H1 (cell line): Measurements from ENCODE around the gene CREB3L4.

Experiments
- ASH2L ChIP-seq: fragments of 200-600, 300-600 bp; sonication (generic); IDR thresholded peaks from one replicate; pipeline ENCODE4 v1.7.1; 2017; ENCODE audit warnings: low read length
- ATF3 ChIP-seq: IDR thresholded peaks from 2 replicates; pipeline ENCODE4 v1.6.1; 2011; ENCODE audit warnings: low read depth, mild to moderate bottlenecking, low read length; ENCODE audit not compliant: insufficient read depth
- CTCF ChIP-seq, 3 experiments: IDR thresholded peaks; 1 replicate in 2 of 3; 2 replicates in 1 of 3; pipeline versions ENCODE4 v1.5.1 to v1.6.1; 2011; ENCODE audit warnings: low read length in 3 of 3, mild to moderate bottlenecking in 3 of 3, inconsistent platforms in 2 of 3, low read depth in 1 of 3, moderate library complexity in 1 of 3; ENCODE audit not compliant: insufficient read depth in 1 of 3; ENCODE audit errors: control extremely low read depth in 1 of 3
- HDAC6 ChIP-seq: IDR thresholded peaks from one replicate; pipeline ENCODE4 v1.7.1; 2012; ENCODE audit warnings: low read depth, mild to moderate bottlenecking, inconsistent platforms, low read length, moderate library complexity
- MAFK ChIP-seq: IDR thresholded peaks from 2 replicates; pipeline ENCODE4 v1.6.1; 2012; ENCODE audit warnings: low read depth, mild to moderate bottlenecking, improper control_type of control experiment, low read length
- MAX ChIP-seq: IDR thresholded peaks from 2 replicates; pipeline ENCODE4 v1.6.1; 2012; ENCODE audit warnings: inconsistent platforms
- RAD21 ChIP-seq, 2 experiments: IDR thresholded peaks in 1 of 2; conservative IDR thresholded peaks in 1 of 2; 2 replicates each; pipeline ENCODE4 v1.6.1; 2011; ENCODE audit warnings: low read depth in 2 of 2, low read length in 2 of 2, improper control_type of control experiment in 1 of 2, inconsistent platforms in 1 of 2, mild to moderate bottlenecking in 1 of 2, moderate library complexity in 1 of 2
- RXRA ChIP-seq: IDR thresholded peaks from 2 replicates; pipeline ENCODE4 v1.6.1; 2011; ENCODE audit warnings: low read depth, mild to moderate bottlenecking, low read length, moderate library complexity; ENCODE audit not compliant: insufficient read depth
- SP1 ChIP-seq: IDR thresholded peaks from 2 replicates; pipeline ENCODE4 v1.6.1; 2011; ENCODE audit warnings: low read depth, low read length
- TAF1 ChIP-seq: IDR thresholded peaks from 2 replicates; pipeline ENCODE4 v1.6.1; 2011; ENCODE audit warnings: mild to moderate bottlenecking, low read depth, low read length
- ZNF274 ChIP-seq: IDR thresholded peaks from 2 replicates; pipeline ENCODE4 v1.7.0; 2012; ENCODE audit warnings: low read length, borderline replicate concordance; ENCODE audit errors: extremely low read depth

GRCh38 chr1:153945795-153946621 lies 21.7 kb upstream of the CREB3L4 start:
- TF ChIP-seq ZNF274 = no peak
- no peak; the same call in 1 of the 2 replicates for TF ChIP-seq TAF1
- no peak for TF ChIP-seq SP1
- no peak for TF ChIP-seq MAFK
- no peak for TF ChIP-seq RXRA
- TF ChIP-seq RAD21 (IDR thresholded peaks at IDR 0.05 in 1 of 2, conservative IDR thresholded peaks at IDR 0.05 in 1 of 2; ENCODE audit: low read depth in 2 of 2, low read length in 2 of 2) = no peak
- peak; percentile 45; the same call in 1 of the 2 replicates for TF ChIP-seq MAX
- no peak for TF ChIP-seq CTCF (IDR thresholded peaks at IDR 0.05; ENCODE audit: control extremely low read depth in 1 of 3, insufficient read depth in 1 of 3, low read depth in 1 of 3, low read length in 3 of 3)
- no peak for TF ChIP-seq ASH2L
- TF ChIP-seq ATF3 = no peak
- TF ChIP-seq HDAC6 = no peak
